Dermis microvascular lymphatic vessel endothelial cell (primary cell): ENCODE data around the gene TUT4. TPM values are rescaled to one million over a fixed set of nuclear protein-coding genes. Genes with fewer than 3 reads are reported as not detected.

ENCODE experiments used
- DNase-seq, 2 donors: peaks; one replicate each; pipeline versions ENCODE4 v3.0.0 to v3.0.0-alpha.2; 2010; ENCODE audit warnings: low read depth in 2 of 2
- total RNA-seq: library from RNA; depleted of rRNA; stranded (reverse); fragments of >200 nt; gene quantifications from 2 replicates; pipeline ENCODE4 v1.2.1, GENCODE V29; 2014

The TUT4 gene
- total RNA-seq, 1 donor from 2014 or later = 13.7 TPM

- no peak for DNase-seq
Measured at GRCh38 chr1:52469108-52469507, 83.8 kb downstream of the TUT4 start.

- no peak for DNase-seq
Measured at GRCh38 chr1:52463891-52464290, 89.0 kb downstream of the TUT4 start.

GRCh38 chr1:52461821-52462220, 91.1 kb downstream of the TUT4 start:
- no peak for DNase-seq

- no peak for DNase-seq
Measured at GRCh38 chr1:52460694-52461093, 92.2 kb downstream of the TUT4 start.

- no peak for DNase-seq
Measured at GRCh38 chr1:52455686-52456085, 97.2 kb downstream of the TUT4 start.

- DNase-seq = no peak
Measured at GRCh38 chr1:52454779-52455178, 98.1 kb downstream of the TUT4 start.

- DNase-seq = no peak
Measured at GRCh38 chr1:52454127-52454526, 98.8 kb downstream of the TUT4 start.

GRCh38 chr1:52444463-52444862, 108.4 kb downstream of the TUT4 start:
- no peak for DNase-seq

GRCh38 chr1:52439976-52440375, 112.9 kb downstream of the TUT4 start:
- no peak for DNase-seq

- DNase-seq = no peak
Measured at GRCh38 chr1:52436817-52437216, 116.1 kb downstream of the TUT4 start.

- no peak for DNase-seq
Measured at GRCh38 chr1:52435650-52436049, 117.2 kb downstream of the TUT4 start.

GRCh38 chr1:52435211-52435610, 117.7 kb downstream of the TUT4 start:
- DNase-seq = no peak

- DNase-seq = no peak
Measured at GRCh38 chr1:52432807-52433206, 120.1 kb downstream of the TUT4 start.

GRCh38 chr1:52427152-52427551, 125.7 kb downstream of the TUT4 start:
- DNase-seq = no peak

GRCh38 chr1:52426371-52426770, 126.5 kb downstream of the TUT4 start:
- no peak for DNase-seq

- DNase-seq = no peak
Measured at GRCh38 chr1:52424813-52425212, 128.1 kb downstream of the TUT4 start.

GRCh38 chr1:52424231-52424636, 128.7 kb downstream of the TUT4 start:
- peak in 1 of 2 donors; percentile 29 for DNase-seq

GRCh38 chr1:52423771-52424170, 129.1 kb downstream of the TUT4 start:
- peak in 1 of 2 donors; percentile 37 for DNase-seq

GRCh38 chr1:52423055-52423454, 129.8 kb downstream of the TUT4 start:
- no peak for DNase-seq

GRCh38 chr1:52420713-52421112, 132.2 kb downstream of the TUT4 start:
- DNase-seq = no peak

GRCh38 chr1:52416811-52417210, 136.1 kb downstream of the TUT4 start:
- DNase-seq = peak; percentile 93 to 96

- DNase-seq = no peak
Measured at GRCh38 chr1:52414942-52415341, 137.9 kb downstream of the TUT4 start.

- DNase-seq = no peak
Measured at GRCh38 chr1:52413410-52413989, 139.4 kb downstream of the TUT4 start.

- no peak for DNase-seq
Measured at GRCh38 chr1:52404975-52405338, 147.9 kb downstream of the TUT4 start.
